HG03159 (cell line): ENCODE measurements around the gene C22orf23.
A peak's percentile ranks its signal among the peaks of the same experiment; 100 is the strongest.

ENCODE experiments used
- ATAC-seq: cut with Tn5 transposase; IDR thresholded peaks from one replicate; pipeline ENCODE4 v1.9.1; 2021; ENCODE audit warnings: mild to moderate bottlenecking, moderate library complexity; ENCODE audit not compliant: unreplicated experiment

Gene C22orf23

GRCh38 chr22:37905534-37906363, 47.7 kb downstream of the C22orf23 start, which contains the start of gene MICALL1:
Gene MICALL1 (plus strand): TSS chr22:37906297. CDS start chr22:37906423, 126 bp downstream.
- peak; percentile 69 for ATAC-seq

- ATAC-seq, result no peak
These were observed 48.5 kb downstream of the C22orf23 start for GRCh38 chr22:37904572-37905533.

DNA sequence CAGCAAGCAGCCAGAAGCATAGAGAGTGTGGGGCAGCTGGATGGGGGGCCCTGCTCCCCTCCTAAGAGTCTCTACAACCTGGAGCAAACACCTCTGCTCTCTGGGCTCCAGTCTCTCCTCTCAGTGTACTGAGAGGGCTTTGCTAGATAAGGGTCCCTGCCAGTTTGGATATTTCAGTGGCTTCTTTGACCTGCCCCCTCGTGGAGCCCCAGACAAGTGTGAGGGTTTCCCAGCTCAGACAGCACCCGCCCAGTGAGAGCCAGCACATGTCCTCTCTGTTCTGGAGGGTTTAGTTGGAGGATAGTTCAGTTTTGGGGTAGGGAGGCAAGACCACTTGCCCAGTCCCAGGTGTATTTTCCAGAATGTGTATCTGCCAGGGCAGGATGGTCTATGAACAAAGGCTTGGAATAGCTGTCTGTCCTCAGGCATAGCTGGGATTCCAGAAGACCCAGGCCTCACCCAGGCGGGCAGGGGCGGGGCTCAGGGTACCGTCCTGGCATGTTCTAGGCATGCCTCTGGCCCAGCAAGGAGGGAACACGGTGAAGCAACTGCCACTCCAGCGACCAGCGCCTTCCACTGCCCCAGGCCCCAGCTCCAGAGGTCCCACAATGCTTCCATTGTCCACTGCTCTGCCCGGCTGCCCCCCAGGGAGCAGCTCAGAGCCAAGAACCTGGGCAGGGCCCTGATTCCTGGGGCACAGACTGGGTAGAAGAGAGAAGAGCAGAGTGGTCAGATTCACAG, 54.8 kb downstream of the C22orf23 start:
- ATAC-seq, result no peak

DNA sequence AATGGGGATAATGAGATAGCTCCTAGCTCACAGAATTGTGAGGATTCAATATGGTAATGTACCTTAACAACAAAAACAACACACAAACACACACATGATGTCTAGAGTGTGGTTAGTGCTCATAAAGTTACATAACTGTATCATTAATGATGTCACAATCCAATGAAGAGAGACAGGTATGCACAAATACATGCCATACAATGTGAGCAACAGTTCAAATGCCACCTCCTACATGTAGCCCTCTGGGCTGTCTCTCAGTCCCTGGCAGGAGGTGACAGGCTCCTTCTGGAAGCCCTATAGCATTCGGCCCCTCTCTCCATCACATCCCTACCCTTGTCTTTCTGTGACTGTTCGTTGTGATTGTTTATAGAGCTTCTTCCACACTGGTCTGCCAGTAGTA, 55.6 kb downstream of the C22orf23 start:
- no peak for ATAC-seq

DNA sequence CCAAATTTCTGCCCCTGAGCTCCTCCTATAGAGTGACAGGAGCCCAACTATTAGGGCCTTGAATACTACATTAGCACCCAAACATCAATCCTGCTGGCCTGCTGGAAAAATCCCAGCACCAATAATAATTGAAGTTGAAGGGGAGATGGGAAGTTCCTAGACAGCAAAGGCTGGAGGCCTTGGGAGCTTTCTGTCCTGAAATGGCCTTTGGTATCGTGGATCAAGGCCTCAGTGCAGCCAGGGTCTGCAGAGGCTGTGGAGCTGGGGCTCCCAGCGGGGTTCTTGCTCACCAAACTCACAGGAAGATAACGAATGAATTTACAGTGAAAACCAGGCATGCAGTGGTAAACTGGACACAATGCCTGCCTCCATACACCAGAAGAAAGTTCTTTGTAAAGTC, 56.5 kb downstream of the C22orf23 start:
- ATAC-seq, result no peak

DNA sequence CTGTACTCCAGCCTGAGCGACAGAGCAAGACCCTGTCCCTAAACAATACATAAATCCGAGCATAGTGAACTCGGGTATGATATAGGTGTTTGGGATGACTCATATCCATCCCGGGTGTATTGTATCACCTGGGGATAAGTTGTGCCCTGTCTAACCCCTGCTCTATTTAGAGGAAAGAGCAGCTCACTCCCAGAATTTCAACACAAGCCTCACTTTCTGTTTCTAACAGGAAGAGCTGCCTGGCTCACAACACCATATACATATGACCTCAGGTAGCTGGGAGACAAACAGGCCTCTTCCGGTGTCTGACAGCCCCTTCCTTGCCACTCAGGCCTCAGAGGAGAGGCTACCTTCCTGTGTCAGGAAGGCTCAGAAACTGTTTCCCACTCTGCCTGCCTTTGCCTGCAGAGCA, 57.2 kb downstream of the C22orf23 start:
- ATAC-seq, result no peak

DNA sequence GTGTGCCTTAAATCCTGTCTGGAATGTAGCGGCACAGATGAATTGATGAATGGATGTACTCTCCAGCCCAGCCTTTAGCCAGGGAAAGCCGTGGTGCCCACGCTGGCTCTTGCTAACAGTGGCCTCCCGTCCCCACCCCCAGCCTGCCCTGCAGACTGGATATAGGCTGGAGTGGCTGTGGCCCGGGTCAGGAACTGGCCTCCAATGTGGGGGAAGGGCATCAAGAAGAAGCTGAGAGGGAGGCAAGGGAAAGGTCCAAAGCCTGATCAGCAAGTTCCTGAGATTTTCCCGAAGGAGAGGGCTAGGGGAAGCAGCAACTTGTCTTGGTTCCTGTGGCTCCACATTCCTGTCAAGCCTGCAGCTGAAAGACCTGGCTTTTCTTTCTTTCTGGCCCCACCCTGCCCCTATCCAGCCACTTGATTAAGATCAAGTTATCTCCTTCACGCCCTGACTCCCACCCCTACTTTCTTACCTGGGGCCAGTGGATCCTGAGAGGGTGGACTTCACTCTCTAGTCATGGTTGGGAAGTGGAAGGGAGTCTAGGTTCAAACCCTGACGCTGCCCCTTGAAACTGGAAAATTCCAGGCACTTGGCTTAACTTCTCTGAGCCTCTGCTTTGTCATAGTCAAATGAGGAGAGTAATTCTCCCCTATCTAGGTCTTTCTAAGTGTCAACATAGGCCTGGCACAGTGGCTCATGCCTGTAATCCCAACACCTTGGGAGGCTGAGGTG, 58.3 kb downstream of the C22orf23 start:
- no peak for ATAC-seq

DNA sequence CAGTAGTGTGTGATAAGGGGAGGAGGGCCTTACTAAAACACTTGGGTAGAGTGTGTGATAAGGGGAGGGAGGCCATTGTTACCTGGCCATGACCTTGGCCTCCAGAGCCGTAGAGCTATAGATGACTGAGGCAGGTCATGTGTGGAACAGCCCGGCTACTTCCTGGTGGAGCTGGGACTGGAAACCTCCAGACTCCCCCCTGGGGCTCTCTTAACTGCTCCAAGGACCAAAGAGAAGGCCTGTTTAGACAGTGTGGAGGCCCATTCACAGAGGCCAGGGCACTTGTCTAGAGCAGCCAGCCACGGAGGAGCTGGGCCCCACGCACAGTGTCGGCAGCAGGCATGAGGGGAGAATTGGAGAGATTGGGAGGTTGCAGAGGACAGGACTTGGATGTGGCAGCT, 59.8 kb downstream of the C22orf23 start:
- ATAC-seq, result no peak
